ENCODE results near the gene MTHFD2L.
"Not testable (repeated sequence)": the region's sequence is repeated elsewhere in the genome, so short reads cannot be mapped to it uniquely, and the experiment has no call there.

MTHFD2L gene

DNA sequence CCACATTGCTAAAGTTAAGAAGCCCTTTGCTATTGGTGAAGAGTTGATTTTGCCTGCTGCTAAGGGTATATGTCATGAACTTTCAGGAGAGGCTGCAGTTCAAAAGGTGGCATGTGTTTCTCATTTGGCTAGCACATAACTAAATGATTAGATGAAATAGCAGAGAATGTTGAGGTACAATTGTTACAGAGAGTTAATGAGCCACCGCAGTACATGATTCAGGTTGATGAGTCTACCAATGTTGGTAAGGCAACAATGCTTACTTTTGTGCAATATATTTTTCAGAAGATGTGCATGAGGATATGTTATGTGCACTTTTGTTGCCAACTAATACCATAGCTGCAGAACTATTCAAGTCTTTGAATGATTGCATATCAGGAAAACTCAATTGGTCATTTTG, 37.8 kb upstream of the MTHFD2L start:
- no peak for DNase-seq (ENCODE audit: low read depth)
- TF ChIP-seq CTCF (IDR thresholded peaks at IDR 0.05; ENCODE audit: control insufficient read depth, insufficient read depth, low read depth, low read length, missing control alignments) = no peak
- no peak overlapping the region for H3K4me3 ChIP-seq (ENCODE audit: control insufficient read depth, low read depth, low read length)

GRCh38 chr4:74121643-74122579, 36.0 kb upstream of the MTHFD2L start:
- no peak overlapping the region for H3K4me3 ChIP-seq (ENCODE audit: control insufficient read depth, low read depth, low read length)
- TF ChIP-seq CTCF (IDR thresholded peaks at IDR 0.05; ENCODE audit: control insufficient read depth, insufficient read depth, low read depth, low read length, missing control alignments) = no peak
- DNase-seq (ENCODE audit: low read depth) = no peak

GRCh38 chr4:74123065-74123728, 34.7 kb upstream of the MTHFD2L start:
- H3K4me3 ChIP-seq (ENCODE audit: control insufficient read depth, low read depth, low read length) = no peak overlapping the region
- TF ChIP-seq CTCF (IDR thresholded peaks at IDR 0.05; ENCODE audit: control insufficient read depth, insufficient read depth, low read depth, low read length, missing control alignments) = no peak
- DNase-seq (ENCODE audit: low read depth) = peak; percentile 68

DNA sequence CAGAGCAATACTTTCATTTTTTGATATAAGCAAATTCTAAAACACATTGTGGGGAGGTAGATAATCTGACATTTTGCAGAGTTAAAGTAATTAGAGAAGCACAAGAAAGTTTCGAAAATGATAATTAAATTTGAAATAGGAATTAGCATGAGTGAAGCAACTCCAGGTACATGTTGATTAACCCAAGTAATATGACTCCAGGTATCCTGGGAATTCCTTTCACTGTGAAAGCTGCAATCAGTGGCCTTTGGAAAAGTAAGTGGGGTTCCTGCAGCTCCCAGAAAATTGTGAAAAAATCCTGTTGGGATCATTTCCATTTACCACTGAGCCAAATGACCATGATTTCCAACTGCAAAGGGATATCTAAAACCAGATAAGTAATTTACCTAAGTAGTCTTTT, 32.9 kb upstream of the MTHFD2L start:
- H3K4me3 ChIP-seq (ENCODE audit: control insufficient read depth, low read depth, low read length) = no peak overlapping the region
- TF ChIP-seq CTCF (IDR thresholded peaks at IDR 0.05; ENCODE audit: control insufficient read depth, insufficient read depth, low read depth, low read length, missing control alignments) = no peak
- DNase-seq (ENCODE audit: low read depth) = no peak

GRCh38 chr4:74127745-74128144, 30.2 kb upstream of the MTHFD2L start:
- DNase-seq (ENCODE audit: low read depth) = no peak
- TF ChIP-seq CTCF (IDR thresholded peaks at IDR 0.05; ENCODE audit: control insufficient read depth, insufficient read depth, low read depth, low read length, missing control alignments) = no peak
- no peak overlapping the region for H3K4me3 ChIP-seq (ENCODE audit: control insufficient read depth, low read depth, low read length)

- H3K4me3 ChIP-seq (ENCODE audit: control insufficient read depth, low read depth, low read length); DNase-seq (ENCODE audit: low read depth): not testable (repeated sequence)
These were observed 27.1 kb upstream of the MTHFD2L start for GRCh38 chr4:74130843-74131242.

- H3K4me3 ChIP-seq (ENCODE audit: control insufficient read depth, low read depth, low read length) = not testable (repeated sequence)
These were observed 25.7 kb upstream of the MTHFD2L start for GRCh38 chr4:74132188-74132587.

More at GRCh38 chr4:74132188-74132587, 25.7 kb upstream of the MTHFD2L start:
- DNase-seq (ENCODE audit: low read depth) = not testable (repeated sequence)

All from AG09309 (cell line).